SK-MEL-5 (cell line): ENCODE measurements around the gene SURF6. TPM values are rescaled to one million over a fixed set of nuclear protein-coding genes. Genes with fewer than 3 reads are reported as not detected.

ENCODE experiments used
- DNase-seq: peaks from one replicate; pipeline ENCODE4 v3.0.0-alpha.2; 2016; ENCODE audit warnings: low read depth, low spot score
- in situ Hi-C: cut with HindIII; loops from 2 replicates; pipeline ENCODE4 v1.10.0; 2016; ENCODE audit warnings: low sequenced_read_pairs, high pct_unique_total_duplicates, low pct_unique_long_range_greater_than_20kb
- total RNA-seq: library from RNA; depleted of rRNA; stranded (reverse); fragments of >200 nt; shearing (Covaris generic); gene quantifications from 2 replicates; pipeline ENCODE4 v1.2.3, GENCODE V29; 2014

The SURF6 gene
- total RNA-seq, 1 experiment from 2014 or later, result 32.3 TPM

DNA sequence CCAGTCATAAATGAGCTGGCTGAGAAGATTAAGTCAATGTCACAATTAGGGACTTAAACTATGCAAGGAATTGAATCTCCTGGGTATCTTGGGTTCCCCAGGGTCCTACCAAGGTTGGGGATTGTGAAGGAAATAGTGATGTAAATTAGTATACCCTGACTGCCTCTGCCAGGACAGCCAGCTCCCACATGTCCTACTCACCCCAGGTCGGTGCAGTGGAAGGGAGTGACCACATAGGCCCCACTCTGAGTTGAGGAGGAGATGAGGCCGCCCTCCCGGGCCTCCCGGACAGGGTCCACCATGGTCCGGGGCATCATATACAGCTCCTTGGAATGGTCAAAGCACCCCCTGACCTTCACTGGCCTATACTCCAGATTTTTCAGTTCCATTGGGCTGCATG, 17.6 kb upstream of the SURF6 start:
- in situ Hi-C loops, result no loop called here
- no peak for DNase-seq

GRCh38 chr9:133352635-133353340, 16.8 kb upstream of the SURF6 start:
- in situ Hi-C loops, result no loop called here
- DNase-seq, result no peak

DNA sequence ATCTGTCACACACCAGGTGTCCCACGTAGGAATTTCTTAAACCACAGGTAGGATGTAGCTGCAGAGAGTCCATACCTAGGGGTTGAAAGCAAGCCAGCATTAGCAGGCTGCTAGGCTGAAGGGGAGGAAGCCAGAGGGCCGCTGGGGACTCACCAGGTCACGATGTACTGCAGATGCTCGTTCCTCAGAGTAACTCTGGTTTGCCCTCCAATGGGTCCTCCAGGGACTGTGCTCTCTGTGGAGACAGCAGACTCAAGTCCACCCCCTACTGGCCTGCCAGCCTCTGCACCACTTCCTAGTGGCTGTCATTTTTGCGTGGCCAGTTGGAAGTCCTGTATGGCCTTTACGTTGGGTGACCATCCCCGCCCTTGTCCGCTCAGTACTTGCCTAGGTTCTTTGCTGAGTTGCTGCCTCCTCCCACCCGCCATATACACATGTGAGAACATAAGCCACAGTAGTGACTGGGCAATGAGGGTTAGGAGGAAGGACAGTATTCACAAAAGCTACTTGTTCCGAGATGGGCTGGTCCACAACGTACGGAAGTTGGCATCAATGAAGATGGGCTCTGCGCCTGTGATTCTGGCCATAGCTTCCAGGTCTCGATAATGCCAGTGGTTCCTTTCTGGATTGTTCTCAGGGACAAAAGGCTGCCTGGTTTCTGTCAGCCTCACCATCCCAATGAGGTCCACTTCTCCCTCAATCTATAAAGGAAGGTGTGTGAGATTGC, 16.1 kb upstream of the SURF6 start:
- in situ Hi-C loops, result no loop called here
- peak; percentile 91 for DNase-seq

GRCh38 chr9:133351526-133351907, 15.5 kb upstream of the SURF6 start:
- no peak for DNase-seq
- in situ Hi-C loops, result no loop called here

DNA sequence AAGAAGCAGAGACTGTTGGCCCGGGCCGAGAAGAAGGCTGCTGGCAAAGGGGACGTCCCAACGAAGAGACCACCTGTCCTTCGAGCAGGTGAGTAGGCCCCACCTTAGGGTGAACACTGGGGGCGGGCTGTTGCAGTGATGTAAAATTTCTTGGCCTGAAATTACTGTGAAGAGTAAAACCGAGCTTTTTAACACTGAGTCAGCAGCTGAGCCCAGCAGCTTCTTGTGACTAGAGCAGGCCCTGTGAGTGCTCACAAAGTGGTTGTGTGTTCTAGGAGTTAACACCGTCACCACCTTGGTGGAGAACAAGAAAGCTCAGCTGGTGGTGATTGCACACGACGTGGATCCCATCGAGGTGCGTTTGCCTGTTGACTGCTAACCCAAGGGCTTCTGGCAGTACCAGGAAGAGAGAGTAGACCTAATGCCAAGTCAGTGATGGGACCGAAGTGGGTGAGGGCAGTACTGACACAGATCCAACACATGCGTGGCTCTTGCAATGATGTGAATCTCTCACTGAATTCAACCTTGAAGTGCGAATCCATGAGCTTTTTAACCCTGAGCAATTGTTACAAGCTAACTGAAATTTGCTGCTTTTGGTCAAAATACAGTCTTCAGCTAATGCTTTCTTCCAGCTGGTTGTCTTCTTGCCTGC, 14.1 kb upstream of the SURF6 start:
- no peak for DNase-seq
- in situ Hi-C loops, result no loop called here

- in situ Hi-C loops, result no loop called here
- no peak for DNase-seq
Measured at GRCh38 chr9:133348718-133349573, 13.0 kb upstream of the SURF6 start.

GRCh38 chr9:133347985-133348717, 12.2 kb upstream of the SURF6 start, which contains the start of the genes MED22 and RPL7A:
TSS of gene MED22 (minus strand) at chr9:133348131. CDS start at chr9:133346662, 1,469 bp downstream.
TSS of gene RPL7A (plus strand) at chr9:133348218. CDS start at chr9:133348244, 26 bp downstream.
- in situ Hi-C loops, result no loop called here
- peak; percentile 96 for DNase-seq

- DNase-seq, result peak; percentile 22
- in situ Hi-C loops, result no loop called here
Measured at GRCh38 chr9:133347515-133347984, 11.6 kb upstream of the SURF6 start.

- in situ Hi-C loops, result no loop called here
- DNase-seq, result no peak
Measured at GRCh38 chr9:133346021-133346785, 10.2 kb upstream of the SURF6 start.

DNA sequence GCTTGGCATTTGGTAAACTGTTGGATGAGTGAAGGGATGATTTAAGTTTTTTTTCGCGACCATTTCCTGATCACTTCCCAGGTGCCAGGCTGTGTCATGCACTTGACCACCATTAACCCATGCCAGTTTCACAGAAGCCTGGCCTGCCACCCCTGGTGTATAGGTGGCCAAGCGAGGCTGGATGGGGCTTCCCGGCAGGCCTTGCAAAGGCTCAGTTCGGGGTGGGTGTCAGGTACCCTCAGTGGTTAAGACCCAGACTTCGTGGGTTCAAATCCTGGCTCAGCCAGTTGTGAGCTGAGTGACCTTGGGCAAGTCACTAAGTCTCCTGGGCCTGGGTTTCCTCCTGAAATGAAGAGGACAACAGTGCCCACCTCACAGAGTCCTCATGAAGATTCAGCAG, 9.6 kb upstream of the SURF6 start:
- in situ Hi-C loops, result no loop called here

DNA sequence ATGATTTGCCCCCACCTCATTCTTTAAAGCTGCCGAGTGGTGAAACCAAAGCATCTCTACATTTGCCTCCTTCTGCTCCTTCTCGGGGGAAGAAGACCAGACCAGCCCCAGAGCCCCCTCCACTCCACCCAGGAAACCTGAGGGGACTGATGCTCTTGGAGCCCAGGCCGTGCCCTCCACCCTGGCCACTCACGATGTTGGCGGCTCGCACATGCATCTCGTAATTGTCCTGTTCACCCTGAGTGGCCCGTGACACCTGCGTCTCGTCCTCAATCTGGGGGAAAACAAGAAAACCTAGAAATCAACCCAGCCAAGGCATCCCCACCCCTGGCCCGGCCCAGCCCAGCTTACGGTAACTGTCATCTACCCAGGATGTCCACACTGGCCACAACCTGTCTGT, 9.0 kb upstream of the SURF6 start:
- DNase-seq, result no peak
- in situ Hi-C loops, result no loop called here

More for the DNA sequence above, 9.6 kb upstream of the SURF6 start:
- no peak for DNase-seq

GRCh38 chr9:133344071-133344470, 8.1 kb upstream of the SURF6 start:
- no peak for DNase-seq
- in situ Hi-C loops, result no loop called here

GRCh38 chr9:133342570-133342969, 6.6 kb upstream of the SURF6 start:
- DNase-seq, result no peak
- in situ Hi-C loops, result no loop called here

DNA sequence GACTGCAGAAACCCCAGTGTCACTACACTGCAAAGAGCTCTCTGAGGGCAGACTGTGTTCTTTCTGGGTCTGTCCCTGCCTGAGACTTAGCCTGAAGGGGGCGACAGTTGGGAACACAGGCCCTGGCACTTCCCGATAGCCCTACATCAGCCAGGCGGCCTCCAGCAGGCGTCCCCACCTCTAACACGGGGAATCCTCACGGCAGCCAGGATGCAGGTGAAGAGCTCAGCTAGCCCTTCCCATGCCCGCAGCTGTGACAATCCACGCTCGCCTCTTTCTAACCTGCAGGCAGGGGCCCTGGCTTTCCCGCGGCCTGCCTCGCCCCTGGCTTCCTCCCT, 6.0 kb upstream of the SURF6 start:
- no peak for DNase-seq
- in situ Hi-C loops, result no loop called here

DNA sequence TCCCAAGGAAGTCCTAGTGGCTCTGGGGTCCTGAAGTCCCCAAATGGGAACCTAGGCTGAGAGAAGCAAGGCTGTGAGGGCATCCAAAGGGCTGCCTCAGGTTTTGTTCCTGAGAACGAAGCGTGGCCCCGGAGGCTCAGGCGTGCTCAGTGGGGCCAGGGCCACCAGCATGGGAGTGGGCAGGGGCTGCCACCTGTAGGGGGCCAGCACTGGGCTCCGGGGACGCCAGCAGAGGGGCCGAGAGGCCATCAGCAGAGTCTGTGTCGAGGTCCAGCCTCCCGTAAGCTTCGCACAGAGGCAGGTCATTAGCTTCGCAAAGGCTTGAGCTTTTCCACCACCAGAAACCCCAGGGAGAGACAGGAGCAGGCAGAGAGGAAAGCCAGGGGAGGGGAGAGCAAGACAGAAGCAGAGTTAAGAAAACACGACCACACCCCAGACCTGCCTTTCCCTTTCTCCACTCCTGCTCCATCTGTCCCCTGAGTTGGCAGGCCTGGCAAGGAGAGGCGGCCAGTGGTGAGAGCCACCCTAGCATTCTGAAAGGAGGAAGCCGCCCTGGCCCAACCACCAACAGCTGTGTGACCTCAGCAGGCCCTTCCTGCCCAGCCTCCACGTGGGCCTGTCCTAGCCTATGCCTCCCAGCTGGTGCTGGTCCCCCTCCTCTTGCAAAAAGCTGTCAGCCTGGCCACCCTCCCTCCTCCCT, 5.5 kb upstream of the SURF6 start:
- DNase-seq, result no peak
- in situ Hi-C loops, result no loop called here

DNA sequence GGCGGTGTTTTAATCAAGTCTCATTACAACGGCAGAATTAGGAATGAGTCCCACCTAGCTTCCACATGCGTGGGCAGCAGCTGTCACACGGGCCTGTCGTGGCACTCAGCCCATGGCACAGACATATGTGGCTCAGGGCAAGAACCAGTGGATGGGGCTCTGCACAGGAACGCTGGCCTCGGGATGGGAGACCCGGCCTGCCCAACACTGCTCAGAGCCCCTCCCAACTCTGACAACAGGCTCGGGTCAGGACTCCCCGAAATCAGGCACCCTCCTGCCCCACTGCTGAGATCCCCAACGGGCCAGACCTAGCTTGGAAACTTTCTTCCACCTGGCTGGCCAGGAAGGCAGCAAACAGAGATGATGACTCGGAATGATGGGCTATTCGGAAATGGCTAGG, 4.9 kb upstream of the SURF6 start:
- in situ Hi-C loops, result no loop called here
- no peak for DNase-seq
